ENCODE measurements around the gene GALNTL6. TPM values are rescaled to one million over a fixed set of nuclear protein-coding genes. Genes with fewer than 3 reads are reported as not detected.

GALNTL6 gene
- total RNA-seq, 2 donors from 2014 or later, result 0.71 TPM; not detected in 1

GRCh38 chr4:172648471-172648870 lies 835.3 kb downstream of the GALNTL6 start:
- no peak overlapping the region for H3K4me3 ChIP-seq (ENCODE audit: low read length)
- no peak overlapping the region for H3K27ac Mint-ChIP-seq
- WGBS, 2 experiments (ENCODE audit: insufficient coverage in 1 of 2, insufficient read length in 1 of 2), result 82 to 86% methylated on average over 2 of the region's 2 CpGs

GRCh38 chr4:172649143-172649542 lies 835.9 kb downstream of the GALNTL6 start:
- Histone ChIP-seq H3K9ac (ENCODE audit: extremely low read depth, low read length, poor library complexity, severe bottlenecking) (no peak overlapping the region), H3K9me3 (ENCODE audit: control insufficient read depth, low read length) (no peaks in the 10 kb centered on the region), H3K4me3 (ENCODE audit: low read length) (no peak overlapping the region), H3K4me1 (ENCODE audit: control insufficient read depth, insufficient read depth, low read length) (no peaks in the 10 kb centered on the region), H3K36me3 (ENCODE audit: control insufficient read depth, insufficient read depth, low read length) (no peaks in the 10 kb centered on the region), H3K27ac (ENCODE audit: low read depth, low read length) (no peak overlapping the region), H3K27me3 (ENCODE audit: control insufficient read depth, insufficient read depth, low read length, poor library complexity, severe bottlenecking) (no peaks in the 10 kb centered on the region)
- H3K27ac Mint-ChIP-seq, result no peak overlapping the region
- H3K36me3 Mint-ChIP-seq (ENCODE audit: low read depth), result no peaks in the 10 kb centered on the region
- H3K4me3 Mint-ChIP-seq, result no peak overlapping the region
- no peak for DNase-seq
- peaks cover 12% of the 10 kb centered on the region for H3K4me1 Mint-ChIP-seq
- TF ChIP-seq CTCF (conservative IDR thresholded peaks at IDR 0.05), result no peak
- 89% methylated on average over 2 of the region's 2 CpGs; no CpG with 5 or more reads in 1 of the 2 experiments for WGBS, 2 experiments (ENCODE audit: insufficient coverage in 1 of 2, insufficient read length in 1 of 2)
- no peaks in the 10 kb centered on the region for H3K9me3 Mint-ChIP-seq
- H3K27me3 Mint-ChIP-seq (ENCODE audit: insufficient read depth), result no peaks in the 10 kb centered on the region

More at GRCh38 chr4:172648471-172648870, 835.3 kb downstream of the GALNTL6 start:
- H3K27ac ChIP-seq (ENCODE audit: low read depth, low read length), result no peak overlapping the region
- no peaks in the 10 kb centered on the region for H3K4me1 ChIP-seq (ENCODE audit: control insufficient read depth, insufficient read depth, low read length)
- H3K36me3 ChIP-seq (ENCODE audit: control insufficient read depth, insufficient read depth, low read length), result no peaks in the 10 kb centered on the region
- Mint-ChIP-seq H3K9me3 (no peaks in the 10 kb centered on the region), H3K27me3 (ENCODE audit: insufficient read depth) (no peaks in the 10 kb centered on the region), H3K4me1 (peaks cover 12% of the 10 kb centered on the region), H3K36me3 (ENCODE audit: low read depth) (no peaks in the 10 kb centered on the region), H3K4me3 (no peak overlapping the region)
- DNase-seq, result no peak
- no peaks in the 10 kb centered on the region for H3K9me3 ChIP-seq (ENCODE audit: control insufficient read depth, low read length)
- no peaks in the 10 kb centered on the region for H3K27me3 ChIP-seq (ENCODE audit: control insufficient read depth, insufficient read depth, low read length, poor library complexity, severe bottlenecking)
- TF ChIP-seq CTCF (conservative IDR thresholded peaks at IDR 0.05), result no peak
- H3K9ac ChIP-seq (ENCODE audit: extremely low read depth, low read length, poor library complexity, severe bottlenecking), result no peak overlapping the region

- H3K27ac Mint-ChIP-seq, result no peak overlapping the region
- H3K36me3 Mint-ChIP-seq (ENCODE audit: low read depth), result no peaks in the 10 kb centered on the region
- H3K4me1 ChIP-seq (ENCODE audit: control insufficient read depth, insufficient read depth, low read length), result no peaks in the 10 kb centered on the region
- no peak for TF ChIP-seq CTCF (conservative IDR thresholded peaks at IDR 0.05)
- peaks cover 12% of the 10 kb centered on the region for H3K4me1 Mint-ChIP-seq
- 76 to 100% methylated on average over 1 of the region's 1 CpG for WGBS, 2 experiments (ENCODE audit: insufficient coverage in 1 of 2, insufficient read length in 1 of 2)
- no peak for DNase-seq
- H3K9me3 Mint-ChIP-seq, result no peaks in the 10 kb centered on the region
- H3K27me3 Mint-ChIP-seq (ENCODE audit: insufficient read depth), result no peaks in the 10 kb centered on the region
- H3K27ac ChIP-seq (ENCODE audit: low read depth, low read length), result no peak overlapping the region
- no peak overlapping the region for H3K4me3 ChIP-seq (ENCODE audit: low read length)
- H3K36me3 ChIP-seq (ENCODE audit: control insufficient read depth, insufficient read depth, low read length), result no peaks in the 10 kb centered on the region
- no peaks in the 10 kb centered on the region for H3K9me3 ChIP-seq (ENCODE audit: control insufficient read depth, low read length)
- no peaks in the 10 kb centered on the region for H3K27me3 ChIP-seq (ENCODE audit: control insufficient read depth, insufficient read depth, low read length, poor library complexity, severe bottlenecking)
- H3K9ac ChIP-seq (ENCODE audit: extremely low read depth, low read length, poor library complexity, severe bottlenecking), result no peak overlapping the region
- H3K4me3 Mint-ChIP-seq, result no peak overlapping the region
These were observed 837.7 kb downstream of the GALNTL6 start for GRCh38 chr4:172650758-172651530.

Measured in endodermal cell (in vitro differentiated cells).